D721Med (cell line): ENCODE results near the gene OR5K1.

Experiments used
- DNase-seq: peaks from one replicate; pipeline ENCODE4 v3.0.0; 2011; ENCODE audit warnings: low spot score; ENCODE audit not compliant: insufficient read length
- FAIRE-seq: peaks from 2 replicates; lab custom pipeline; 2011; peaks lifted over from hg19 to GRCh38; lab: Jason Lieb, UNC
- CTCF ChIP-seq: IDR thresholded peaks from 2 replicates; pipeline ENCODE4 v1.5.1; 2012; ENCODE audit warnings: mild to moderate bottlenecking, control low read depth; ENCODE audit not compliant: insufficient read depth; ENCODE audit errors: missing control alignments

The OR5K1 gene

GRCh38 chr3:98450372-98450771 is 12.6 kb upstream of the OR5K1 start:
- DNase-seq (no peak), FAIRE-seq (no peak)
- no peak for TF ChIP-seq CTCF

- DNase-seq (no peak), FAIRE-seq (no peak)
- no peak for TF ChIP-seq CTCF
Observed at GRCh38 chr3:98453827-98454226, 9.2 kb upstream of the OR5K1 start.

- FAIRE-seq (no peak), DNase-seq (no peak)
- TF ChIP-seq CTCF, result no peak
Observed at GRCh38 chr3:98454929-98455328, 8.1 kb upstream of the OR5K1 start.

GRCh38 chr3:98457543-98457942 is 5.5 kb upstream of the OR5K1 start:
- FAIRE-seq (no peak), DNase-seq (no peak)
- TF ChIP-seq CTCF, result no peak

- FAIRE-seq (no peak), DNase-seq (no peak)
- no peak for TF ChIP-seq CTCF
Observed at GRCh38 chr3:98460220-98460619, 2.8 kb upstream of the OR5K1 start.

- no peak for DNase-seq
- no peak for TF ChIP-seq CTCF
- no peak for FAIRE-seq
Observed at GRCh38 chr3:98482717-98483482, 19.9 kb downstream of the OR5K1 start.

- no peak for FAIRE-seq
- no peak for DNase-seq
- TF ChIP-seq CTCF, result no peak
Observed at GRCh38 chr3:98483626-98484025, 20.6 kb downstream of the OR5K1 start.
